GM12878 (cell line): ENCODE measurements around the gene GRXCR2. TPM values are rescaled to one million over a fixed set of nuclear protein-coding genes. Genes with fewer than 3 reads are reported as not detected.

Experiments
- ETV6 ChIP-seq, 2 experiments: fragments of 450-650 bp in 1 of 2; IDR thresholded peaks in 1 of 2; conservative IDR thresholded peaks in 1 of 2; 2 replicates each; pipeline ENCODE4 v1.6.1; 2014; ENCODE audit warnings: antibody characterized with exemption in 1 of 2, borderline replicate concordance in 1 of 2, low read depth in 1 of 2, mild to moderate bottlenecking in 1 of 2, moderate library complexity in 1 of 2
- RBBP5 ChIP-seq: fragments of 200-600 bp; sonication (generic); conservative IDR thresholded peaks from 2 replicates; pipeline ENCODE4 v1.6.1; 2016
- ZNF217 ChIP-seq: fragments of 450-650 bp; IDR thresholded peaks from 2 replicates; pipeline ENCODE4 v1.6.1; 2017; ENCODE audit warnings: antibody characterized with exemption, mild to moderate bottlenecking
- ZZZ3 ChIP-seq: IDR thresholded peaks from 2 replicates; pipeline ENCODE4 v1.6.1; 2011; ENCODE audit warnings: low read depth; ENCODE audit not compliant: control insufficient read depth, insufficient read length
- polyA plus RNA-seq, 11 experiments: library from polyadenylated mRNA; depleted of rRNA in 4 of 11; unstranded in 6 of 11; stranded (reverse) in 5 of 11; fragments of >200 nt; fragmentation: Nextera tagmentation in 4 of 11; fragmentation: Illumina TruSeq in 1 of 11; extraction: Ambion mirVana in 4 of 11; extraction: Trizol in 1 of 11; gene quantifications; 1 replicate in 1 of 11; 2 replicates in 10 of 11; pipeline versions ENCODE4 v1.2.1 to v1.2.3, GENCODE V29; 2011 to 2016; ENCODE audit warnings: inconsistent platforms in 2 of 11, missing spikeins in 2 of 11, low read depth in 1 of 11
- total RNA-seq, 4 experiments: library from RNA; depleted of rRNA in 3 of 4; stranded (reverse); fragments of >200 nt in 3 of 4; fragmentation: Illumina TruSeq in 1 of 4; extraction: Trizol in 1 of 4; gene quantifications; 2 replicates each; pipeline versions ENCODE4 v1.2.1 to v1.2.3, GENCODE V29; 2013 to 2021
- TF ChIP-seq, protein P1 (sequence below): fragments of 150-350 bp; IDR thresholded peaks from 2 replicates; pipeline ENCODE4 v1.6.1; 2014; ENCODE audit warnings: mild to moderate bottlenecking, low read depth, low read length
- TF ChIP-seq, protein P2 (sequence below): fragments of 450-650 bp; IDR thresholded peaks from 2 replicates; pipeline ENCODE4 v1.6.1; 2016; ENCODE audit warnings: mild to moderate bottlenecking
- TF ChIP-seq, protein P3 (sequence below): fragments of 450-650 bp; IDR thresholded peaks from 2 replicates; pipeline ENCODE4 v1.6.1; 2016; ENCODE audit warnings: mild to moderate bottlenecking, moderate library complexity, borderline replicate concordance

The GRXCR2 gene
- total and polyA plus RNA-seq, 10 of the 15 experiments (the other 5 are each of a cell fraction or from before 2014, with no cell fraction given), result not detected

DNA sequence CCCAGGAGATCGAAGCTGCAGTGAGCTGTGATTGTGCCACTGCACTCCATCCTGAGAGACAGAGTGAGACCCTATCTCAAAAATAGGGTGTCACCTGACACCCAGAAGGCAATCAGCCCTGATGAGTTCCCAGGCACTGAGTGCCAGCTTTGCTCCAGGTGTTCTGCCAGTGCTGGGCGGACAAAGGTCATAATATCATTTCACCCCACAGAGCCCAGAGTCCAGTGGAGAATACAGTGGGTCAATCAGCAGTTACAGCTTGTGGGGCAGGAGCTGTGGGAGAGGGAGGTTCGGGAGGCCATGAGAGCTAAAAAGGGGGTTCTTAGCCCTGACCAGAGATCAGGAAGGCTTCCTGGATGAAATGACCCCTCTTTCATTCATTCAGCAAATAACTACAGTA lies 39.2 kb upstream of the GRXCR2 start (continued):
- TF ChIP-seq, protein P1, sequence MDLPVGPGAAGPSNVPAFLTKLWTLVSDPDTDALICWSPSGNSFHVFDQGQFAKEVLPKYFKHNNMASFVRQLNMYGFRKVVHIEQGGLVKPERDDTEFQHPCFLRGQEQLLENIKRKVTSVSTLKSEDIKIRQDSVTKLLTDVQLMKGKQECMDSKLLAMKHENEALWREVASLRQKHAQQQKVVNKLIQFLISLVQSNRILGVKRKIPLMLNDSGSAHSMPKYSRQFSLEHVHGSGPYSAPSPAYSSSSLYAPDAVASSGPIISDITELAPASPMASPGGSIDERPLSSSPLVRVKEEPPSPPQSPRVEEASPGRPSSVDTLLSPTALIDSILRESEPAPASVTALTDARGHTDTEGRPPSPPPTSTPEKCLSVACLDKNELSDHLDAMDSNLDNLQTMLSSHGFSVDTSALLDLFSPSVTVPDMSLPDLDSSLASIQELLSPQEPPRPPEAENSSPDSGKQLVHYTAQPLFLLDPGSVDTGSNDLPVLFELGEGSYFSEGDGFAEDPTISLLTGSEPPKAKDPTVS, result no peak
- TF ChIP-seq ZZZ3 (no peak), RBBP5 (no peak), ETV6 (conservative IDR thresholded peaks at IDR 0.05 in 1 of 2, IDR thresholded peaks at IDR 0.05 in 1 of 2; ENCODE audit: borderline replicate concordance in 1 of 2, low read depth in 1 of 2) (no peak), ZNF217 (no peak)
- TF ChIP-seq, protein P2, sequence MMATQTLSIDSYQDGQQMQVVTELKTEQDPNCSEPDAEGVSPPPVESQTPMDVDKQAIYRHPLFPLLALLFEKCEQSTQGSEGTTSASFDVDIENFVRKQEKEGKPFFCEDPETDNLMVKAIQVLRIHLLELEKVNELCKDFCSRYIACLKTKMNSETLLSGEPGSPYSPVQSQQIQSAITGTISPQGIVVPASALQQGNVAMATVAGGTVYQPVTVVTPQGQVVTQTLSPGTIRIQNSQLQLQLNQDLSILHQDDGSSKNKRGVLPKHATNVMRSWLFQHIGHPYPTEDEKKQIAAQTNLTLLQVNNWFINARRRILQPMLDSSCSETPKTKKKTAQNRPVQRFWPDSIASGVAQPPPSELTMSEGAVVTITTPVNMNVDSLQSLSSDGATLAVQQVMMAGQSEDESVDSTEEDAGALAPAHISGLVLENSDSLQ, result no peak
- TF ChIP-seq, protein P3, sequence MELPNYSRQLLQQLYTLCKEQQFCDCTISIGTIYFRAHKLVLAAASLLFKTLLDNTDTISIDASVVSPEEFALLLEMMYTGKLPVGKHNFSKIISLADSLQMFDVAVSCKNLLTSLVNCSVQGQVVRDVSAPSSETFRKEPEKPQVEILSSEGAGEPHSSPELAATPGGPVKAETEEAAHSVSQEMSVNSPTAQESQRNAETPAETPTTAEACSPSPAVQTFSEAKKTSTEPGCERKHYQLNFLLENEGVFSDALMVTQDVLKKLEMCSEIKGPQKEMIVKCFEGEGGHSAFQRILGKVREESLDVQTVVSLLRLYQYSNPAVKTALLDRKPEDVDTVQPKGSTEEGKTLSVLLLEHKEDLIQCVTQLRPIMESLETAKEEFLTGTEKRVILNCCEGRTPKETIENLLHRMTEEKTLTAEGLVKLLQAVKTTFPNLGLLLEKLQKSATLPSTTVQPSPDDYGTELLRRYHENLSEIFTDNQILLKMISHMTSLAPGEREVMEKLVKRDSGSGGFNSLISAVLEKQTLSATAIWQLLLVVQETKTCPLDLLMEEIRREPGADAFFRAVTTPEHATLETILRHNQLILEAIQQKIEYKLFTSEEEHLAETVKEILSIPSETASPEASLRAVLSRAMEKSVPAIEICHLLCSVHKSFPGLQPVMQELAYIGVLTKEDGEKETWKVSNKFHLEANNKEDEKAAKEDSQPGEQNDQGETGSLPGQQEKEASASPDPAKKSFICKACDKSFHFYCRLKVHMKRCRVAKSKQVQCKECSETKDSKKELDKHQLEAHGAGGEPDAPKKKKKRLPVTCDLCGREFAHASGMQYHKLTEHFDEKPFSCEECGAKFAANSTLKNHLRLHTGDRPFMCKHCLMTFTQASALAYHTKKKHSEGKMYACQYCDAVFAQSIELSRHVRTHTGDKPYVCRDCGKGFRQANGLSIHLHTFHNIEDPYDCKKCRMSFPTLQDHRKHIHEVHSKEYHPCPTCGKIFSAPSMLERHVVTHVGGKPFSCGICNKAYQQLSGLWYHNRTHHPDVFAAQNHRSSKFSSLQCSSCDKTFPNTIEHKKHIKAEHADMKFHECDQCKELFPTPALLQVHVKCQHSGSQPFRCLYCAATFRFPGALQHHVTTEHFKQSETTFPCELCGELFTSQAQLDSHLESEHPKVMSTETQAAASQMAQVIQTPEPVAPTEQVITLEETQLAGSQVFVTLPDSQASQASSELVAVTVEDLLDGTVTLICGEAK, result no peak
